Neural cell (in vitro differentiated cells): Measurements from ENCODE around the gene BMP7. TPM values are rescaled to one million over a fixed set of nuclear protein-coding genes. Genes with fewer than 3 reads are reported as not detected.

Experiments
- H2AFZ ChIP-seq: fragments of 200-600, 300-800 bp; sonication (generic), shearing (Covaris generic); 2 replicates; pipeline ENCODE4 v1.6.0; 2014; ENCODE audit warnings: low read depth, mild to moderate bottlenecking, antibody characterized with exemption, low read length, moderate library complexity
- H3F3A ChIP-seq: fragments of 200-600 bp; shearing (Covaris generic); 2 replicates; pipeline ENCODE4 v1.6.1; 2016; ENCODE audit warnings: mild to moderate bottlenecking, moderate library complexity, mixed read lengths, antibody characterized with exemption, low read length; ENCODE audit not compliant: insufficient read depth, poor library complexity, severe bottlenecking
- H3K27ac ChIP-seq: fragments of 200-600, 300-800 bp; sonication (generic), shearing (Covaris generic); 2 replicates; pipeline ENCODE4 v1.5.1; 2014; ENCODE audit warnings: mild to moderate bottlenecking, low read length, moderate library complexity
- H3K27me3 ChIP-seq: fragments of 300-800, 200-600 bp; sonication (generic), shearing (Covaris generic); 2 replicates; pipeline ENCODE4 v1.6.0; 2014; ENCODE audit warnings: mild to moderate bottlenecking, low read depth, low read length, moderate library complexity; ENCODE audit not compliant: insufficient read depth
- H3K36me3 ChIP-seq: fragments of 300-800, 200-600 bp; sonication (generic), shearing (Covaris generic); 2 replicates; pipeline ENCODE4 v1.5.1; 2014; ENCODE audit warnings: mild to moderate bottlenecking, antibody characterized with exemption, low read length, moderate library complexity; ENCODE audit not compliant: insufficient read depth
- H3K4me2 ChIP-seq: fragments of 300-800, 200-600 bp; sonication (generic), shearing (Covaris generic); 2 replicates; pipeline ENCODE4 v1.6.0; 2014; ENCODE audit warnings: mild to moderate bottlenecking, low read length
- H3K4me3 ChIP-seq: fragments of 300-800, 200-600 bp; sonication (generic), shearing (Covaris generic); 2 replicates; pipeline ENCODE4 v1.5.1; 2014; ENCODE audit warnings: mild to moderate bottlenecking, low read length, moderate library complexity
- H3K79me2 ChIP-seq: fragments of 200-600 bp; shearing (Covaris generic); replicated peaks from 2 replicates; pipeline ENCODE4 v1.6.0; 2014; ENCODE audit warnings: mild to moderate bottlenecking, low read length, moderate library complexity; ENCODE audit not compliant: insufficient read depth
- H3K9ac ChIP-seq: fragments of 300-800, 200-600 bp; sonication (generic), shearing (Covaris generic); 2 replicates; pipeline ENCODE4 v1.6.1; 2016; ENCODE audit warnings: mild to moderate bottlenecking, low read length, mixed read lengths
- H3K9me2 ChIP-seq: fragments of 200-600 bp; shearing (Covaris generic); 2 replicates; pipeline ENCODE4 v1.6.1; 2016; ENCODE audit warnings: mild to moderate bottlenecking, low read length, mixed read lengths; ENCODE audit not compliant: insufficient read depth
- H3K9me3 ChIP-seq: fragments of 200-600, 300-800 bp; sonication (generic), shearing (Covaris generic); 2 replicates; pipeline ENCODE4 v1.6.1; 2016; ENCODE audit warnings: mild to moderate bottlenecking, mixed run types, low read length, moderate library complexity, mixed read lengths
- H4K20me1 ChIP-seq: fragments of 200-600 bp; shearing (Covaris generic); 2 replicates; pipeline ENCODE4 v1.6.1; 2016; ENCODE audit warnings: mild to moderate bottlenecking, mixed run types; ENCODE audit not compliant: insufficient read depth
- EP300 ChIP-seq: fragments of 450-650 bp; conservative IDR thresholded peaks from 2 replicates; pipeline ENCODE4 v1.6.1; 2014; ENCODE audit warnings: antibody characterized with exemption, mild to moderate bottlenecking, moderate library complexity; ENCODE audit not compliant: poor library complexity, severe bottlenecking
- EZH2 ChIP-seq: fragments of 200-600, 300-800 bp; shearing (Covaris generic), sonication (generic); IDR thresholded peaks from 2 replicates; pipeline ENCODE4 v1.6.1; 2014; ENCODE audit warnings: antibody characterized with exemption, low read length, borderline replicate concordance, mild to moderate bottlenecking; ENCODE audit not compliant: insufficient read depth, poor library complexity, severe bottlenecking
- MXI1 ChIP-seq: fragments of 450-650 bp; conservative IDR thresholded peaks from 2 replicates; pipeline ENCODE4 v1.6.1; 2014; ENCODE audit warnings: antibody characterized with exemption, mild to moderate bottlenecking; ENCODE audit not compliant: poor library complexity, severe bottlenecking
- POLR2AphosphoS5 ChIP-seq: IDR thresholded peaks from 2 replicates; pipeline ENCODE4 v1.6.1; 2012
- RAD21 ChIP-seq: fragments of 450-650 bp; conservative IDR thresholded peaks from 2 replicates; pipeline ENCODE4 v1.6.1; 2014; ENCODE audit warnings: antibody characterized with exemption, mild to moderate bottlenecking, moderate library complexity
- SMC3 ChIP-seq: fragments of 450-650 bp; conservative IDR thresholded peaks from 2 replicates; pipeline ENCODE4 v1.6.1; 2014; ENCODE audit warnings: antibody characterized with exemption, mild to moderate bottlenecking, moderate library complexity; ENCODE audit not compliant: poor library complexity
- TAF1 ChIP-seq: IDR thresholded peaks from 2 replicates; pipeline ENCODE4 v1.6.1; 2012; ENCODE audit warnings: low read depth
- polyA plus RNA-seq: library from polyadenylated mRNA; depleted of rRNA; stranded (reverse); fragments of >200 nt; gene quantifications from 2 replicates; pipeline ENCODE4 v1.2.3, GENCODE V29; 2014
- TF ChIP-seq, protein P1 (sequence below): IDR thresholded peaks from 2 replicates; pipeline ENCODE4 v1.6.1; 2012; ENCODE audit warnings: borderline replicate concordance
- TF ChIP-seq, protein P2 (sequence below): fragments of 450-650 bp; IDR thresholded peaks from 2 replicates; pipeline ENCODE4 v1.5.1; 2014; ENCODE audit warnings: antibody characterized with exemption, mild to moderate bottlenecking, moderate library complexity; ENCODE audit not compliant: poor library complexity, severe bottlenecking

BMP7 gene
- polyA plus RNA-seq, 1 donor from 2014 or later = 3.6 TPM

DNA sequence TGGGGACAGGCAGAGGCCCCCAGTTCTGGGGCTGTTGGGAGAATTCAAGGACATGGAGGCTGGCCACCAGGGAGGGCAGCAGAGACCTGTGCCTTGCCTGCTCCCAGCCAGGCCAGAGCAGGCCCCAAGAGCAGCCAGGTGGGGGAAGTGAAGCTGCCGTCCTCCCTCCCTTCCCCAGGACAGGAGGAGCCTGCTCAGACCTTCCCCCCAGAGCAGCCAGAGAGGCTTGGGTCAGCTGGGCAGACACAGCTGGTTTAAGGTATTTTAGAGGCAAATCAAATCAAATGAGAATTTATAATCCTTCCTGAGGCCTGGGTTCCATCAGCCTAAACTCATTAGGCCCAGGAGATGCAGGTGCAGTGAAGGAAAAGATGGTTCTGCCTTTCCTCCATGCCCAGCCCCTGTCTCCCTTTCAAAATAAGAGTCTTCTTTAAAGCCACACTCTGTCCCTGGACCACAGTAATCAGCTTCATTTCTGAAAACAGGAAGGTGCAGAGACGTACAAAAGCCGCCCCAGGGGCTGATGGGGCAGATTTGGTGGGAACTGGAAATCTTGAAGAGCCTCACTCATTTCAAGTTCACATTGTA is 21.7 kb downstream of the BMP7 start:
- no peak overlapping the region for H3K4me2 ChIP-seq
- TF ChIP-seq, protein P1, sequence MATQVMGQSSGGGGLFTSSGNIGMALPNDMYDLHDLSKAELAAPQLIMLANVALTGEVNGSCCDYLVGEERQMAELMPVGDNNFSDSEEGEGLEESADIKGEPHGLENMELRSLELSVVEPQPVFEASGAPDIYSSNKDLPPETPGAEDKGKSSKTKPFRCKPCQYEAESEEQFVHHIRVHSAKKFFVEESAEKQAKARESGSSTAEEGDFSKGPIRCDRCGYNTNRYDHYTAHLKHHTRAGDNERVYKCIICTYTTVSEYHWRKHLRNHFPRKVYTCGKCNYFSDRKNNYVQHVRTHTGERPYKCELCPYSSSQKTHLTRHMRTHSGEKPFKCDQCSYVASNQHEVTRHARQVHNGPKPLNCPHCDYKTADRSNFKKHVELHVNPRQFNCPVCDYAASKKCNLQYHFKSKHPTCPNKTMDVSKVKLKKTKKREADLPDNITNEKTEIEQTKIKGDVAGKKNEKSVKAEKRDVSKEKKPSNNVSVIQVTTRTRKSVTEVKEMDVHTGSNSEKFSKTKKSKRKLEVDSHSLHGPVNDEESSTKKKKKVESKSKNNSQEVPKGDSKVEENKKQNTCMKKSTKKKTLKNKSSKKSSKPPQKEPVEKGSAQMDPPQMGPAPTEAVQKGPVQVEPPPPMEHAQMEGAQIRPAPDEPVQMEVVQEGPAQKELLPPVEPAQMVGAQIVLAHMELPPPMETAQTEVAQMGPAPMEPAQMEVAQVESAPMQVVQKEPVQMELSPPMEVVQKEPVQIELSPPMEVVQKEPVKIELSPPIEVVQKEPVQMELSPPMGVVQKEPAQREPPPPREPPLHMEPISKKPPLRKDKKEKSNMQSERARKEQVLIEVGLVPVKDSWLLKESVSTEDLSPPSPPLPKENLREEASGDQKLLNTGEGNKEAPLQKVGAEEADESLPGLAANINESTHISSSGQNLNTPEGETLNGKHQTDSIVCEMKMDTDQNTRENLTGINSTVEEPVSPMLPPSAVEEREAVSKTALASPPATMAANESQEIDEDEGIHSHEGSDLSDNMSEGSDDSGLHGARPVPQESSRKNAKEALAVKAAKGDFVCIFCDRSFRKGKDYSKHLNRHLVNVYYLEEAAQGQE = no peak
- TF ChIP-seq SMC3 = no peak
- TF ChIP-seq, protein P2, sequence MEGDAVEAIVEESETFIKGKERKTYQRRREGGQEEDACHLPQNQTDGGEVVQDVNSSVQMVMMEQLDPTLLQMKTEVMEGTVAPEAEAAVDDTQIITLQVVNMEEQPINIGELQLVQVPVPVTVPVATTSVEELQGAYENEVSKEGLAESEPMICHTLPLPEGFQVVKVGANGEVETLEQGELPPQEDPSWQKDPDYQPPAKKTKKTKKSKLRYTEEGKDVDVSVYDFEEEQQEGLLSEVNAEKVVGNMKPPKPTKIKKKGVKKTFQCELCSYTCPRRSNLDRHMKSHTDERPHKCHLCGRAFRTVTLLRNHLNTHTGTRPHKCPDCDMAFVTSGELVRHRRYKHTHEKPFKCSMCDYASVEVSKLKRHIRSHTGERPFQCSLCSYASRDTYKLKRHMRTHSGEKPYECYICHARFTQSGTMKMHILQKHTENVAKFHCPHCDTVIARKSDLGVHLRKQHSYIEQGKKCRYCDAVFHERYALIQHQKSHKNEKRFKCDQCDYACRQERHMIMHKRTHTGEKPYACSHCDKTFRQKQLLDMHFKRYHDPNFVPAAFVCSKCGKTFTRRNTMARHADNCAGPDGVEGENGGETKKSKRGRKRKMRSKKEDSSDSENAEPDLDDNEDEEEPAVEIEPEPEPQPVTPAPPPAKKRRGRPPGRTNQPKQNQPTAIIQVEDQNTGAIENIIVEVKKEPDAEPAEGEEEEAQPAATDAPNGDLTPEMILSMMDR = no peak
- TF ChIP-seq EP300 = no peak
- TF ChIP-seq EZH2 = no peak
- no peak for TF ChIP-seq RAD21
- no peak for TF ChIP-seq MXI1
- no peak for TF ChIP-seq TAF1
- no peak for TF ChIP-seq POLR2AphosphoS5
- no peaks in the 10 kb centered on the region for H3K27me3 ChIP-seq
- H3K27ac ChIP-seq = no peak overlapping the region
- H4K20me1 ChIP-seq = no peaks in the 10 kb centered on the region
- no peaks in the 10 kb centered on the region for H3F3A ChIP-seq
- H3K9me2 ChIP-seq = no peaks in the 10 kb centered on the region
- no peaks in the 10 kb centered on the region for H3K79me2 ChIP-seq
- H2AFZ ChIP-seq = no peak overlapping the region
- no peaks in the 10 kb centered on the region for H3K36me3 ChIP-seq
- no peak overlapping the region for H3K4me3 ChIP-seq
- H3K9me3 ChIP-seq = no peaks in the 10 kb centered on the region
- no peak overlapping the region for H3K9ac ChIP-seq

DNA sequence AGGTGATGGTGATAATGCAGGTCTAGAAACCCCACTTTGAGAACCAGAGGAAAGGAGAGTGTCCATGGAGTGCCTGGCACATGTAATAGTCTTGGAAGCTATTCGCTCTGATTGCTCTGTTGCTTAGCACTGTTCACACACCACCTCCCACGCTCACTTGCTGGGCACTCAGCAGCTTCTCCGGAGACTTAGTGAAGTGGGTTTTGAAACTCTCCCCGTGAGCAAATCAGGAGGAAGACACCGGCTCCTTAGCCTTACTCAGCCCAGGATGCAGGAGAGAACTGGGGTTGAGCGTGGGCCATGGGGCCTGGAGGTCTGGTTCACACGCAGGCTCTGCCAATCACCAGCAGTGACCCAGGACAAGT is 22.2 kb downstream of the BMP7 start:
- TF ChIP-seq TAF1 (no peak), EZH2 (no peak), MXI1 (no peak), RAD21 (no peak), SMC3 (no peak), POLR2AphosphoS5 (no peak), EP300 (no peak)
- TF ChIP-seq, protein P2 = no peak
- TF ChIP-seq, protein P1 = no peak
- no peak overlapping the region for H3K4me2 ChIP-seq
- no peaks in the 10 kb centered on the region for H3K9me2 ChIP-seq
- H3F3A ChIP-seq = no peaks in the 10 kb centered on the region
- no peaks in the 10 kb centered on the region for H3K9me3 ChIP-seq
- no peaks in the 10 kb centered on the region for H3K79me2 ChIP-seq
- no peak overlapping the region for H2AFZ ChIP-seq
- H3K27ac ChIP-seq = no peak overlapping the region
- no peak overlapping the region for H3K9ac ChIP-seq
- no peaks in the 10 kb centered on the region for H3K27me3 ChIP-seq
- H4K20me1 ChIP-seq = no peaks in the 10 kb centered on the region
- H3K4me3 ChIP-seq = no peak overlapping the region
- H3K36me3 ChIP-seq = no peaks in the 10 kb centered on the region
